MM.1S (cell line): ENCODE measurements around the gene PRKAA2.

Experiments
- EZH2 ChIP-seq: fragments of 300-600 bp; sonication (generic); optimal IDR thresholded peaks from 2 replicates; pipeline ENCODE3; 2017; ENCODE audit warnings: low read depth, mild to moderate bottlenecking, antibody characterized with exemption, low read length, mixed read lengths
- EZH2phosphoT487 ChIP-seq: fragments of 300-600 bp; sonication (generic); IDR thresholded peaks from 2 replicates; pipeline ENCODE4 v1.6.1; 2018; ENCODE audit warnings: antibody characterized with exemption, low read length
- TF ChIP-seq, protein P1 (sequence below): fragments of 300-600 bp; sonication (generic); IDR thresholded peaks from 2 replicates; pipeline ENCODE4 v1.5.1; 2016; ENCODE audit warnings: antibody characterized with exemption, low read length, mixed read lengths

DNA sequence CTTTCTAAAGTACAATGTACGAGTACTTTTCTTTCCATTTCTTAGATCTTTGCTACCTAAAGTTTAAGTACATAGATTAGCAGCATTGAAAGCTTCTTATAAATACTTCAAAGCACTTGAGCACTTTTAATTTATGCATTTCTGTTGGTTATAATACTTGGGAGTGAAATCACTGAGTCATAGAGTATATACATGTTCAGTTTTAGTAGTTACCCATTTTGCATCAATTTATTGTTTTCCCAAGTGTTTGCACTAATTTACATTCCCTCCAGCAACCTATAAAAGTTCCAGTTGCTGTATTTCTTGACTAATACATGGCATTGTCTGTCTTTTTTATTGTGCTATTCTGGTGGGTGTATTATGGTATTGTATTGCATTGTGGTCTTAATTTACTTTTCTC lies 20.3 kb downstream of the PRKAA2 start:
- TF ChIP-seq, protein P1, sequence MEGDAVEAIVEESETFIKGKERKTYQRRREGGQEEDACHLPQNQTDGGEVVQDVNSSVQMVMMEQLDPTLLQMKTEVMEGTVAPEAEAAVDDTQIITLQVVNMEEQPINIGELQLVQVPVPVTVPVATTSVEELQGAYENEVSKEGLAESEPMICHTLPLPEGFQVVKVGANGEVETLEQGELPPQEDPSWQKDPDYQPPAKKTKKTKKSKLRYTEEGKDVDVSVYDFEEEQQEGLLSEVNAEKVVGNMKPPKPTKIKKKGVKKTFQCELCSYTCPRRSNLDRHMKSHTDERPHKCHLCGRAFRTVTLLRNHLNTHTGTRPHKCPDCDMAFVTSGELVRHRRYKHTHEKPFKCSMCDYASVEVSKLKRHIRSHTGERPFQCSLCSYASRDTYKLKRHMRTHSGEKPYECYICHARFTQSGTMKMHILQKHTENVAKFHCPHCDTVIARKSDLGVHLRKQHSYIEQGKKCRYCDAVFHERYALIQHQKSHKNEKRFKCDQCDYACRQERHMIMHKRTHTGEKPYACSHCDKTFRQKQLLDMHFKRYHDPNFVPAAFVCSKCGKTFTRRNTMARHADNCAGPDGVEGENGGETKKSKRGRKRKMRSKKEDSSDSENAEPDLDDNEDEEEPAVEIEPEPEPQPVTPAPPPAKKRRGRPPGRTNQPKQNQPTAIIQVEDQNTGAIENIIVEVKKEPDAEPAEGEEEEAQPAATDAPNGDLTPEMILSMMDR, result no peak
- TF ChIP-seq EZH2 (no peak), EZH2phosphoT487 (no peak)
